HG03469 (cell line): ENCODE results near the gene NACAD.

ENCODE experiments used
- ATAC-seq: cut with Tn5 transposase; IDR thresholded peaks from one replicate; pipeline ENCODE4 v1.9.1; 2021; ENCODE audit warnings: mild to moderate bottlenecking, moderate library complexity, moderate number of reproducible peaks; ENCODE audit not compliant: unreplicated experiment

Gene NACAD

DNA sequence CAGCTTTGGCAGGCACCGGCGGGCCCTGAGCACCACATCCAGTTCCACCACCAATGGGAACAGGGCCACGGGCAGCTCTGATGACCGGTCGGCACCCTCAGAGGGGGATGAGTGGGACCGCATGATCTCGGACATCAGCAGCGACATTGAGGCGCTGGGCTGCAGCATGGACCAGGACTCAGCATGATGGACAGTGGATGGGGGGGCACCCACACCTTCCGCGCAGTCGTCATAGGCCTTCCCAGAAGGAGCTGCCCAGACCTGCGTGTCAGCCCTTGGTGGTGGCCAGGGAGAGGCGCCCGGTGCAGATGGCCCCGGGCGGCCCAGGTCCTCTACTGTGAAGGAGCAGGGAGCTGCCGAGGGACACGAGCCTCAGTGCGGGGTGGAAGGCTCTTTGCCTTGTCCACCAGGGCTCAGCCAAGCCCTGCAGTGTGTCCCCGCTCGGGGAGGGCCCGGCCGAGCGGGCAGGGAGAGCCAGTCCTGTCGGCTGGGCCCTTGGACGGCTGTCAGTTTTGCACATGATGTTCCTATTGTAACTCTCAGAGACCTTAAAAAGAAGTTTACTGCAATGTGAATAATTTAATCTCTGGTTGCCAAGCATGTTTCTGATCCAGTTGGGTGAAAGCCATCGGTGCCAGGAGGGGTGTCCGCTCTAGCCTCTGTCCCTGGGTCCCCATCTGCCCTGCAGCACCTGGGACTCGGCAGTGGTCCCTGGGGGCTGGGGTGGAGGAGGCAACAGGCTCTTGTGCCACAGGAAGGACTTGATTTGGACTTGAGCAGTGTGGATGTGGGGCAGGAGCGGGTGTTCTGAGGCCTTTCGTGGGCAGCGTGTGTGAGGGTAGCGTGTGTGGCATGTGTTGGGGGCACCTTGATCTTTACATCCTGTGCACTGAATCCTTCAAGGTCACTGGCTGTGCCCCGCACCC lies 12.6 kb downstream of the NACAD start:
- no peak for ATAC-seq

DNA sequence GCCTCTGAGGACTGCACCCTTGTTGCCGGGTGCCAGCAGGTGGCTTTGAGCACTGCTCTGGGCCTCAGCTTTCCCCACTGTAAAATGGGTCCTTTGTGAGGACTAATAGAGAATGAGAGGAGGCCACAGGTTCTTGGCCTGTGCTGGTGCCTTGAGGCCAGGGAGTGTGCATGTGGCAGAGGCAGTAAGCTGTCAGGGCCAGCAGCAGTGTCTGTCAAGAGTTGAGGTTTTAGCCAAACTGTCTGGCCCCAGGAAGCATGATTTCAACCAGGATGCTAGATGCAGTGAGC lies 13.5 kb downstream of the NACAD start:
- no peak for ATAC-seq

DNA sequence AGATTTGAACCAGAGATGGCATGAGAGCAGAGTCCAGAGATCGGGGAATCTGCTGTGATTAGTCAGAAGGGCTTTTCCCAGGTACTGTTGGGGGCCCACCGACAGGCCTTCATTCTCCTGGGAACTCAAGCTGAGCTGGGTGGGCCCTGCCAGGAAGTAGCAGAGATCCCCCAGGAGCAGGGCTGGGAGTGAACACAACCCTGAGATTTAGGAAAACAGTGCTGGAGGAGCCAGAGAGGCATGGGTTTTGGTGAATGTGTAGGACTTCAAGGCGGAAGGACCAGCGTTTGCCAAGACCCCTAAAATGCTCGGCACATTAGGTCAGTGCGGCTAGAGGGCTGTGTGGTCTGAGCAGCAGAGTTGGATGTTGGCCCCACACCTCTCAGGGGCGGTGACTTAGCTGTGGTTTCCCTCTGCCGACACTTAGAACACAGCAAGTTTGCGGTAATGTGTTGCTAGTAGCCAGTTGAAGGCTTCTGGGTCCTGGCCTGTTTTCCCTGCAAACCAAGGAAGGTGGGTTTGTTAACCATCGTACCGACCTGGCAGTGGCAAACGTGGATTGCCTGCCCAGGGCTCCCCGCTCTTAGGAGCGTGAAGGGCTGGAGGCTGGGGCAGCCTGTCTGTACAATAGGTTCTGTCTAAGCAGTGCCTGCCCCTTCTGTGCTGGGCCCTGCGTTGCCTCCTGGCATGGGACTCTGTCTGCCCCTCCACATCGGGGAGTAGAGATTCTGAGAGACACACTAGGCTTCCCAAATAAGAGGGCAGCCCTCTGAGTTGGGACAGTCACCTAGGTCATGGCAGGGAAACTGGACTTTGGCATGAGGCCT lies 14.0 kb downstream of the NACAD start:
- no peak for ATAC-seq

- no peak for ATAC-seq
Measured at GRCh38 chr7:45073786-45074527, 14.8 kb downstream of the NACAD start.

DNA sequence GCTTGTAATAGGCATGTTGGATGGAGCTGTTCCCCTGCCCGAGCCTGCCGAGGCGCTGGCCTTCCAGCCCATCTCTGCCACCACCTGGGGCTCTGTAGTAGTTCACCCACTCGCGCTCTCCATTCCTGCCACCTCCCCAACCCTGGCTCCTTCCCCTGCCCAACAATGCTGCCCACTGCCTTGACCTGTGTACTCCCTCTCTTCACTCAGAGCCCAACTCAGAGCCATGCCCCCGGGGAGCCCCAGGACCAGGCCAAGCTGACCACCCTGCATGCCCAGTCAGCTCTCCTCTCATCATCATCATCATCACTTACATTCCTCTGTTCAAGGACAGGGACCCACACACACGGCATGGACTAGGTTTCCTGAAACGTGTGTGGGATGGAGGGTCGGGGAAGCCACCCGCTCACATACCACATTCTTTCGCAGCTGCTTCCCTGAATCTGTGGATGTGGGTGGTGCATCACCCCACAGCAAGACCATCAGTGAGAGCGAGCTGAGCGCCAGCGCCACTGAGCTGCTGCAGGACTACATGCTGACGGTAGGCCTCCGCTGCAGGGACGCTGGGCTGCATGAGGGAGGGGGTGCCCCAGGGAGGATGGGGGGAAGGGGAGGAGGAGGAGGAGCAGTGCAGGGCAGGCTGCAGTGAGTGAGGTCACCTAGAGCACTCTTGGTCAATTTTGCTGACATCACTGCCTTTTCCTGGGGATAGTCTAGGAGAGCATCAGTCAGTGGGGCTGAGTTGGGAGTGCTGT lies 15.6 kb downstream of the NACAD start:
- ATAC-seq, result no peak

GRCh38 chr7:45072131-45073030 lies 16.4 kb downstream of the NACAD start:
- ATAC-seq, result no peak

DNA sequence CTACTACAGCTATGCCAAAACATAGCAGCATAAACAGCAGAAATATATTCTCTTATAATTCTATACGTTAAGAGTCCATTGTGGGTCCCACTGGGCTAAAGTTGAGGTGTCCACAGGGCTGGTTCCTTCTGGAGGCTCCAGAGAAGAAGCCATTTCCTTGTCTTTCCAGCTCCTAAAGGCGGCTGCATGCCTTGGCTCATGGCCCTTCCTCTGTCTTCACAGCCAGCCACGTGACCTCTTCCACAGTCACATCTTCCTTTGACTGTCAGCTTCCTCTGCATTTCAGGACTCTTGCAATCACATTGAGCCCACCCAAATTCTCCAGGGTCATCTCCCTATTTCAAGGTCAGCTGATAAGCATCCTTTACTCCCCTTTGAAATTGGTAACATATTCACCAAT lies 17.2 kb downstream of the NACAD start:
- no peak for ATAC-seq

DNA sequence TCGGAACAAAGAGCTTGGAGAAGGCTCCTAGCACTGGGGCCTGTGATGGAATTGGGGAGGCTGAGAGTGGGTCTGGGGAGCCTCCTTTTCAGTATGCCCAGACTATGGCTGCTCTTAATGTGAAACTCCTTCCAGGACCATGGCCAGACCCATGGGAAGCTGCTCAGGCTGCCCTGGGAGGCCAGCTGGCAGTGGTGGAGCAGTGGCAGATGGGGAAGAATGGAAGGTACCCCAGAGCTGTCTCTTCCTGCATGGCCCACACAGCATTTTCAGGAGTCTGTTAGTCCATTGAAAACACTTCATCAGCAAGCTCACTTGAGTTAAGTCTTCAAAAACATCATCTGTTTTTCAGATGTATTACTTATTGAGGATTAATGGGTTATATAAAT lies 18.5 kb downstream of the NACAD start:
- no peak for ATAC-seq

GRCh38 chr7:45069444-45070253 lies 19.1 kb downstream of the NACAD start:
- ATAC-seq, result no peak

- no peak for ATAC-seq
Measured at GRCh38 chr7:45068236-45069023, 20.3 kb downstream of the NACAD start.

- ATAC-seq, result no peak
Measured at GRCh38 chr7:45067582-45067981, 21.2 kb downstream of the NACAD start.

DNA sequence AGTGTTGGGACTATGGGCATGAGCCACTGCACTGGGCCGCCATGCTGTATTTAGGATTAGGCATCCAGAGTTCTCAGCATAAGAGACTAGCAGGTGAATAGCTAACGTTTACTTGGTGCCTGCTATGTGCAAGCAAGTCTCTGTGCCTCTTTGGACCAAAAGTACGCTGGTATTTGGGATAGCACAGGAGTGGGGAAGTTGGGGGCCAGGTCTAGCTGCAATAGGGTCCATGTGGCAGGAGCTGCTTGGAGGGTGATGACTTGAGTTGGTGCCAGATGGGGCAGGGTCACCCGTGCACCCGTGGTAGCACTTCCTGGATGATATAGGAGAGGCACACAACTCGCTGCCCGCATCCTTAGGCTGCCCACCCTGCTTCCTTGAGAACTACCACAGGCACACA lies 22.4 kb downstream of the NACAD start:
- ATAC-seq, result no peak

- ATAC-seq, result no peak
Measured at GRCh38 chr7:45065031-45065995, 23.5 kb downstream of the NACAD start.

DNA sequence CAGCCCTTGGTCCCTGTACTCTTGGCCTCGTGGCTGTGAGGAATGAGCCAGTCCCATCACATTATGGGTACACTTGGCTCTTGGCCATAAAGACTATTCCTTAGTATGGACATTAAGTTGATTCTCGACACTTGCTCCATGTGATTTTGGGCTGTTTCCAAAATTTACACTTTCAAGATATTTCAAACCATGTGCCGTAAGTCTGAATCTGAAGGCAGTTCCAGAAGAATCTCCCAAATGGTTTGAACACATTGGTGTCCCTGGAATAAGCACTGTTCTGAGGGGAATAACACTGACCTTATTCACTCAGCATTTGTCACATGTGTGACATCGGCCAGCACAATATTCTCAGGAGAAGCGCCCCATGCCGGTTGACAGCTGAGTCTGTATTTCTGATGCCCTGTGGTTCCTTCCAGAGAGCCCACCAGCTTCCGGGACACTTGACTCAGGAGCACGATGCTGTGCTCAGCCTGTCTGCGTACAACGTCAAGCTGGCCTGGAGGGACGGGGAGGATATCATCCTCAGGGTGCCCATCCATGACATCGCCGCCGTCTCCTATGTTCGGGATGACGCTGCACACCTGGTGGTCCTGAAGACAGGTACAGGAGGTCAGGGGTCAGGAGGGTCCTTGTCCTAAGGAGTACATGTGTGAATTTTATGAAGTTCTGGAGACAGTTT lies 24.6 kb downstream of the NACAD start:
- no peak for ATAC-seq

- no peak for ATAC-seq
Measured at GRCh38 chr7:45061806-45062425, 26.9 kb downstream of the NACAD start.

DNA sequence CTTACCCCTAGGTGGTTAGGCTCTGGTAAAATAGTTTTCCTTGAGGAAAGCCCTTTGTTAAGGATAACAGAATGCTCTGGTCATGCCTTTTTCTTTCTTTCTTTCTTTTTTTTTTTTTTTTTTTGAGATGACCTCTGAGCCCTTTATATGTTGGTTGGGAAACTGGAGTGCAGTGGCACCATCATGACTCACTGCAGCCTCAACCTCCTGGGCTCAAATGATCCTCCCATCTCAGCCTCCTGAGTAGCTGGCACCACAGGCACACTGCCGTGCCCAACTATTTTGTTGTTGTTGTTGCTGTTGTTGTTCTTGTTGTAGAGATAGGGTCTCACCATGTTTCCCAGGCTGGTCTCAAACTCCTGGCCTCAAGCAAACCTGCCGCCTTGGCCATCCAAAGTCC lies 27.4 kb downstream of the NACAD start:
- no peak for ATAC-seq
